ENCODE data around the gene RHBDD1. TPM values are rescaled to one million over a fixed set of nuclear protein-coding genes. Genes with fewer than 3 reads are reported as not detected.

RHBDD1 gene
- total RNA-seq, 1 donor from 2014 or later, result 34.9 TPM

- peak overlapping the region; percentile 61 for H3K27ac Mint-ChIP-seq
- peaks cover 6% of the 10 kb centered on the region for H3K27me3 Mint-ChIP-seq
- TF ChIP-seq, protein P1, sequence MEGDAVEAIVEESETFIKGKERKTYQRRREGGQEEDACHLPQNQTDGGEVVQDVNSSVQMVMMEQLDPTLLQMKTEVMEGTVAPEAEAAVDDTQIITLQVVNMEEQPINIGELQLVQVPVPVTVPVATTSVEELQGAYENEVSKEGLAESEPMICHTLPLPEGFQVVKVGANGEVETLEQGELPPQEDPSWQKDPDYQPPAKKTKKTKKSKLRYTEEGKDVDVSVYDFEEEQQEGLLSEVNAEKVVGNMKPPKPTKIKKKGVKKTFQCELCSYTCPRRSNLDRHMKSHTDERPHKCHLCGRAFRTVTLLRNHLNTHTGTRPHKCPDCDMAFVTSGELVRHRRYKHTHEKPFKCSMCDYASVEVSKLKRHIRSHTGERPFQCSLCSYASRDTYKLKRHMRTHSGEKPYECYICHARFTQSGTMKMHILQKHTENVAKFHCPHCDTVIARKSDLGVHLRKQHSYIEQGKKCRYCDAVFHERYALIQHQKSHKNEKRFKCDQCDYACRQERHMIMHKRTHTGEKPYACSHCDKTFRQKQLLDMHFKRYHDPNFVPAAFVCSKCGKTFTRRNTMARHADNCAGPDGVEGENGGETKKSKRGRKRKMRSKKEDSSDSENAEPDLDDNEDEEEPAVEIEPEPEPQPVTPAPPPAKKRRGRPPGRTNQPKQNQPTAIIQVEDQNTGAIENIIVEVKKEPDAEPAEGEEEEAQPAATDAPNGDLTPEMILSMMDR (conservative IDR thresholded peaks at IDR 0.05), result no peak
- H3K9me3 Mint-ChIP-seq, result no peaks in the 10 kb centered on the region
- H3K36me3 Mint-ChIP-seq, result peaks cover 23% of the 10 kb centered on the region
- H3K4me3 Mint-ChIP-seq, result peak overlapping the region; percentile 88
- no peak for DNase-seq (ENCODE audit: extremely low spot score, unreplicated experiment)
- peaks cover 40% of the 10 kb centered on the region for H3K4me1 Mint-ChIP-seq (ENCODE audit: unreplicated experiment)
These were observed 37.8 kb upstream of the RHBDD1 start for GRCh38 chr2:226797989-226798421.

DNA sequence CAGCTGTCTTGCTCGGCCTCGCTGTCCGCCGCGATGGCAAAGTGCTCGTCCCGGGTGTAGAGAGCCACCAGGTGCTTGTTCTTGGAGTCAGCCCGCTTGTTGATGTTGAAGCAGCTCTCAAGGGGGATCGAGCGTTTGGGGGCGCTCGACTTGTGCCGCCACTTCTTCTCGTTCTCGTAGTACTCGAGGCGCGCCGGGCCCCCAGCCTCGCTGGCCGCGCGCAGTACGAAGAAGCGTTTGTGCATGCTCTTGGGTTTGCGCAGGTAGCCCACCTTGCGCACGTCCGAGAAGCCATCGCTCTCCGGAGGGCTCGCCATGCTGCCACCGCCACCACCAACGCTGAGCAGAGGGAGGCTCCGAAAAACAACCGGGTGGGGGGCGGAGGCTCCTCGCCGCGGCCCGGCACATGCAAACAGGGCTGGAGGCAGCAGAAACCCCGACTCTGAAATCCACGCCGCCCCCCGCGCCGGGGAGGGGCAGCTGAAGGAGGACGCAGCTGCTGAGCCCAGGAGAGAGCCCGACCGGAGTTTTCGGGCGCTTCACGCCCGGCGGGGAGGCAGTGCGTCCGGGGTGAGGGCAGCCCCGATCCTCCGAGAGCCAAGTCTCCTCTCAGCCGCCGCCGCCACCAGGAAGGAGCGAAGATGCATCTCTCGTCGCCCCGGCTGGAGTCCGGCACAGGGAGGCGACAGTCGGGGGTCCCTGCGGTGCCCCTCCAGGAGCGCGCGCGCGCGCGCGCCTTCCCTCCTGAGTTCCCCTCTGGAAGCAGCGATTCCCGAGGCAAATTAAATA is 37.2 kb upstream of the RHBDD1 start:
- TF ChIP-seq, protein P1 (conservative IDR thresholded peaks at IDR 0.05), result no peak
- peaks cover 33% of the 10 kb centered on the region for H3K4me1 Mint-ChIP-seq (ENCODE audit: unreplicated experiment)
- H3K27ac Mint-ChIP-seq, result peak overlapping the region; percentile 61
- peak; percentile 74 for DNase-seq (ENCODE audit: extremely low spot score, unreplicated experiment)
- peaks cover 23% of the 10 kb centered on the region for H3K36me3 Mint-ChIP-seq
- H3K9me3 Mint-ChIP-seq, result no peaks in the 10 kb centered on the region
- H3K27me3 Mint-ChIP-seq, result peaks cover 6% of the 10 kb centered on the region
- H3K4me3 Mint-ChIP-seq, result peak overlapping the region; percentile 88

GRCh38 chr2:226799211-226799975 is 36.5 kb upstream of the RHBDD1 start, which contains the start of gene IRS1:
IRS1 (minus strand) TSS chr2:226799820; CDS start chr2:226798738, 1,082 bp downstream.
- H3K36me3 Mint-ChIP-seq, result peaks cover 21% of the 10 kb centered on the region
- peaks cover 26% of the 10 kb centered on the region for H3K4me1 Mint-ChIP-seq (ENCODE audit: unreplicated experiment)
- peak; percentile 84 for DNase-seq (ENCODE audit: extremely low spot score, unreplicated experiment)
- TF ChIP-seq, protein P1 (conservative IDR thresholded peaks at IDR 0.05), result peak; percentile 72
- peak within 1 kb of the TSS; percentile 93 for H3K4me3 Mint-ChIP-seq
- peak within 1 kb of the TSS; percentile 78 for H3K27ac Mint-ChIP-seq
- no peaks in the 10 kb centered on the region for H3K9me3 Mint-ChIP-seq
- H3K27me3 Mint-ChIP-seq, result peaks cover 6% of the 10 kb centered on the region

GRCh38 chr2:226799976-226800940 is 35.6 kb upstream of the RHBDD1 start:
- Mint-ChIP-seq H3K4me1 (ENCODE audit: unreplicated experiment) (peaks cover 21% of the 10 kb centered on the region), H3K27me3 (peaks cover 6% of the 10 kb centered on the region), H3K9me3 (no peaks in the 10 kb centered on the region), H3K4me3 (peak overlapping the region; percentile 93), H3K36me3 (peaks cover 16% of the 10 kb centered on the region), H3K27ac (peak overlapping the region; percentile 78)
- no peak for DNase-seq (ENCODE audit: extremely low spot score, unreplicated experiment)
- TF ChIP-seq, protein P1 (conservative IDR thresholded peaks at IDR 0.05), result peak; percentile 8
